Daoy (cell line): ENCODE data around the gene FIBP. TPM values are rescaled to one million over a fixed set of nuclear protein-coding genes. Genes with fewer than 3 reads are reported as not detected.

Source experiments
- DNase-seq: peaks from one replicate; pipeline ENCODE4 v3.0.0-alpha.2; 2015; ENCODE audit warnings: low read depth
- total RNA-seq: library from RNA; depleted of rRNA; stranded (reverse); fragments of >200 nt; shearing (Covaris generic); gene quantifications from 2 replicates; pipeline ENCODE4 v1.2.3, GENCODE V29; 2014; rRNA removed

Gene FIBP
- total RNA-seq = 104 and 124 TPM in 2 replicates

DNA sequence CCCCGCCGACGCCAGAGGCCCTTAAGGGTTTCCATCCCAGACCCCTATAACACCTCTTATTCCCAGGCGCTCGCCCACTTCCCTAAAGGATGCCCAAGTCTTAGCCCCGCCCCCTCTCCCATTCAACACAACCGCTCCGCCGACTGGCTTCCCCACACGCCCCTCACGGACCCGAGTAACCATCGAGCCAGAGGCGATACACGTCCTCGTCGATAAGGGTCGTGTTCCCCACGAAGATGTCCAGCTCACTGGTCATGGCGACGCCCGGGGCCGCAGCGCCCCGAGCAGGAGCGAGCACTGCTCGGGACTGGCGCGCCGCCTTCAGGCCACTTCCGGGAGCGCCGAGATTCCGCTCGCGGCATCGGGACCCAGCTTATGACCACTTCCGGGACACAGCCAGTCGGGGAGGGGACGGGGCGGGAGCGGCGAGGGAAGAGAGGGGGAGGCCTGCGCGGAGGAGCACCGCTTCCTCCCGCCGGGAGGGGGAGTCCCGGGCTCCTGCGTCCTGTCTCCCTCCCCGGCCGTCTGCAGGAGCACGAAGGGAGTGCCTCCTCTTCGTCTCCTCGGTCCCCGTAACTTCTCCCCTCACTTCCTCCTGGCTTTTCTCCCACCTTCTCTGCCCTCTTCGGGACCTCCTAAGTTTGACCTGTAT, at the start of gene FIBP:
FIBP (minus strand) TSS at position 309 of the 652 bp plus-strand sequence; CDS start at position 256, 53 bp downstream.
- peak; percentile 98 for DNase-seq

GRCh38 chr11:65937766-65938165, 49.5 kb upstream of the FIBP start:
- DNase-seq = no peak

DNA sequence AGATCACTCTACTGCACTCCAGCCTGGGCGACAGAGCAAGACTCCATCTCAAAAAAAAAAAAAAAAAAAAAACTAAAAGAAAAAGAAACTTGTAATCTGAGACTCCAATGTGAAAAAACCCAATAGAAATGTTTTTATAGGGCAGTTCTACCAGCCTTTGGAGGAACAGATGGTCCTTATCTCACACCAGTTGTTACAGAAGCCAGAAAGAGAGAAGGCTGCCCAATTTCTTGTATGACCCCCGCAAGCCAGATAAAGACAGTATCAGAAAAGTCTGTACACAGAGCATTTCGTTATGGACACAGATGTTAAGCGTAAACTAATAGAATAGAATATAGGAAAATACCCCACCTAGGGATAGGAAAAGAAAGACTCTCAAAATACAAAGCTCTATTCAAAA, 45.7 kb upstream of the FIBP start:
- DNase-seq = no peak

DNA sequence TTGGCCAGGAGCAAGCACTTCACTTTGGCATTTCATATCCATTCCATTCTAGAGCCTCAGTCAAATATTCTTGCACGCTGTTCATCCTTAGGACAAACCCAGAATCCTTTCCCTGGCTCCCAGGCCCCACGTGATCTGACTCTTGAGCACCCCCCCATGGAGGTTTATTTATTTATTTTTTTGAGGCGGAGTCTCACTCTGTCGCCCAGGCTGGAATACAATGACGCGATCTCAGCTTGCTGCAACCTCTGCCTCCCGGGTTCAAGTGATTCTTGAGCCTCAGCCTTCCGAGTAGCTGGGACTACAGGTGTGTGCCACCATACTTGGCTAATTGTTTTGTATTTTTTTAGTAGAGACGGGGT, 44.3 kb upstream of the FIBP start:
- DNase-seq = peak; percentile 41

DNA sequence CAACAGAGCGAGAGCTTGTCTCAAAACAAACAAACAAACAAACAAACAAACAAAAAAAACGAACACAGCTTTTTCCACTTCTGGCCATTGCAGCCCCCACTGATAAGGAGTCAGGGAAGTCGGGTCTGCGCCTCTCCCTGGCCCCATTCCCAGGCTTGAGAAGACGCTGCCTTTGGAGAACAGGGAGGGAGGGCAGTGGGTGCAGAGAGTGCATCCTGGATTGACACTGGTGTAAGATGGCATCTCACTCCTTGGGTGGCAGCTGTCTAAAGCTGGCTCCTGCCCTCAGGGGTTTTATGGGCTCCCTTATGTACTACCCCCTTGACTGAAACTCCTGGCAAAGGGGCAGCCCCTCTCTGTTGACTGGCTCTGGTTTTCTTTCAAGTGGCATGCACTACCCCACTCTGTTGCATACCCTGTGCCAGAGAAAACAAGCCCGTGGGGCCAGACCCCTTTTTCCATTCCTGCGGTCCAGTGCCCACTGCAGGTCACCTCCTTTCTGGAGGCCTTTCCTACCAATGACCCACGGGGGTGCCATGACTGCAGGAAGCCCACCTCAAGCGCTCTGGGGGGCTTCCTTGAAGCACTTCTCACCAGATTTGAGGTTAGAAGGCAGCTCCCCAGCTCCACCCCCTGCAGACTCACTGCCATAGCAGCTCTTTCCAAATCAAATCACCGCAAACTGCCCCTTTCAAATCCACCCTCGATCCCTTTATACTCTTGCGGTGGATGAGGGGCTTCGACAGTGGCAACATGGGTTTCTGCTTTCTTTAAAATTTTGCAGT, 43.7 kb upstream of the FIBP start:
- no peak for DNase-seq

DNA sequence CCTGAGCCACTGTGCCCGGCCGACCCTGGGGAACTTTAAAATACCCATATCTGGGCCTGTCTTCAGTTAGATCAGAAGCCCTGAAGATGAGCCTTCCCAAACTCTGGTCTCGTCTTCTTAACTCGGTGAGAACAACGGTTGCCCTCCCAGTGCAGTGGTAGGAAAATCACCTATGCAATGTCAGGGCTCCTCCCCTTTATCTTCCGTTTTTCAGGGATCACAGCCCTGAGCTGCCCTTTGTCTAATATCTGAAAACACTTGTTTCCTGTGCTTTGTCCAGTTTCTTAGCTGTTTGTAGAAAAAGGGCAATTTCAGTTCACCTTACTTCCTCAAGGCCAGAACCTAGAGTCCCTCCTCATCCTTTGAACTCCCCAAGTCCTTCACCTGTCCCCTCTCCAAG, 40.4 kb upstream of the FIBP start:
- DNase-seq = no peak

GRCh38 chr11:65927904-65928397, 39.7 kb upstream of the FIBP start:
- peak; percentile 56 for DNase-seq

- no peak for DNase-seq
These were observed 37.1 kb upstream of the FIBP start for GRCh38 chr11:65925397-65925796.

DNA sequence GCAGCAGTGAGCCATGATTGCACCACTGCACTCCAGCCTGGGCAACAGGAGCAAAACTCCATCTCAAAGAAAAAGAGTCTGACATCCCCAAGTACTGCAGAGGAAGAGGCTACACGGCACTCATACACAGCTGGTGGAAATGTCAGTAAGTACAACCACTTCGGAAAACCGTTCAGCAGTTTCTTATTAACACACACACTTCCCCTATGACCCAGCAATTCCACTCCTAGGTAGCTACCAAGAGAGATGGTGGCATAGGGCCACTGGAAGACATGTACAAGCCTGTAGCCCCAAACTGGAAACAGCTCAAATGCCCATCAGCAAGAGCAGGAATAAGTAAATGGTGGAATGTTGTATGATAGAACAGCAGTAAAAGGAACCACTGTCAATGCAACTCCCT, 34.3 kb upstream of the FIBP start:
- DNase-seq = no peak

GRCh38 chr11:65921876-65922275, 33.6 kb upstream of the FIBP start:
- DNase-seq = no peak

GRCh38 chr11:65921033-65921555, 32.8 kb upstream of the FIBP start:
- DNase-seq = no peak

GRCh38 chr11:65920372-65920802, 32.1 kb upstream of the FIBP start:
- no peak for DNase-seq

- DNase-seq = peak; percentile 55
These were observed 31.5 kb upstream of the FIBP start for GRCh38 chr11:65919573-65920371.

DNA sequence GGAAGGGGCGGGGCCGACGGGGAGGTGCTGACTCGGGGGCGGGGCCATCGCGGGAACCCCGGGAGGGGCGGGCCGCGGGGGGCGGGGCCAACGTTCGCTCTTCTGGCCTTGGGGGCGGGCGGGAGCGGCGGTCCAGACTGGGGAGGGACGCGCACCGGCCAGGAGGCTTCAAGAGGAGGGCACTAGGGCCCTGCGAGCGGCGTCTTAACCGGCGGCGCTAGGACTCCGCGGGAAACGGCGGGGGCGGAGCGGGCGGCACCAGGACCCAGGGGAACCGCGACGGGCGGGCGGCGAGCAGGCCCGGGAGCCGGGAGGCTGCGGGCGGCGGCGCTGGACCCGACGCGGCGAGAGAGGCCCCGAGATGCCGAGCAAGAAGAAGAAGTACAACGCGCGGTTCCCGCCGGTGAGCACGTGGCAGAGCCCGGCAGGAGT, 30.9 kb upstream of the FIBP start, which contains the start of gene DRAP1:
DRAP1 (plus strand) TSS at position 286 of the 432 bp plus-strand sequence; CDS start at position 362, 76 bp downstream.
- peak; percentile 99 for DNase-seq

- no peak for DNase-seq
These were observed 30.2 kb upstream of the FIBP start, which contains the start of gene C11orf68 for GRCh38 chr11:65918211-65919140. Gene C11orf68, minus strand, starts transcription at chr11:65919062. Its CDS starts 31 bp downstream, at chr11:65919031.

DNA sequence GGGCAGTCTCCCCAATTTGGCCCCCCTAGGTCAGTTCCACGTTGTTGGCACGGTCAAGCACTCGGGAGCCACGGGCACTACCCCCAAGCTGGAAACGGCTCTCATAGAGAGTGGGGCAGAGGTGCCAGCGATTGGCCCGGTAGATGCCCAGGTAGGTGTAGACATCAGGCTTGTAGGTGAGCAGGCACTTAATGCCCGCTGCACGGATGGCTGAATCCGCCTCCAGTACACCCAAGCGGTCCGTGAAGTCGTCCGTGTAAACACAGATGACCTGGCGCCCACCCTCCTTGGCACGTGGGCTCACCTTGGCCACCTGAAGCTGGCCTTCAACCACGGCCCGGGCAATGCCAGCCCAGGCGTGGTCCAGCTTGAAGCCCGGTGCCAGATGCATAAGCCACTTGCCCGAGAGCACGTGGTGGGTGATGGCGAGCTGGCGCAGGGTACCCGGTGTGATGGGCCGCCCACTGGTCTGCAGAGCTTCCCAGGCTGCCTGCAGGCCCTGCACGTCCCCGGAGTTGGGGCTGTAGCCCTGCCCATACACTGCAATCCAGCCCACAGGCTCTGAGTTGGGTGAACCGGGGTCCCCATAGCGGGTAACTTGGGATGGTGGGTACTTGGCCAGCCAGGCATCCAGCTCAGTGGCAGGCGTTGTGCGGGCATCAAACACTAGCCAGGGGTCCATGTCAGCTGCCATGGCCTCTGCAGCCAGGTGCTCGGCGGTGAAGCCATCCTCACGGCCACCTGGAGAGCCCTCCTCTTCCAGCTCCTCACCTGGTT, 29.4 kb upstream of the FIBP start:
- peak; percentile 39 for DNase-seq

DNA sequence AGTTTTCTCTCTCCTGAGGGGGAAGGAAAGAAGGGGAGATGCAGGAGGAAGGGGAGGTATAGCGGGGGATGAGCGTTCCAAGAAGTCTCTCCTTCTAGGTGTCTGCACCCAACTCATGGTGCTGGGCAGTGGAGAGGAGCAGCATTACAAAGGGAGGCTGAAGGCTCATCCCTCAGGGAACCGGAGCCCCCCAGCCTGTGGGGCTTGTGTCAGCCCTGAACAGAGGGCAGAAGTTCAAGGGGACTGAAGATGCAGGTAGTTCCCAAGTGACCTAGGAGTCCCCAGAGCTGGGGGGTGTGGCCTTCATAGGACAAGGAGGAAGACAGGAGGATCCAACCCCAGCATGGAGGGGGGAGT, 28.8 kb upstream of the FIBP start:
- no peak for DNase-seq

GRCh38 chr11:65916391-65916790, 28.1 kb upstream of the FIBP start:
- DNase-seq = no peak

DNA sequence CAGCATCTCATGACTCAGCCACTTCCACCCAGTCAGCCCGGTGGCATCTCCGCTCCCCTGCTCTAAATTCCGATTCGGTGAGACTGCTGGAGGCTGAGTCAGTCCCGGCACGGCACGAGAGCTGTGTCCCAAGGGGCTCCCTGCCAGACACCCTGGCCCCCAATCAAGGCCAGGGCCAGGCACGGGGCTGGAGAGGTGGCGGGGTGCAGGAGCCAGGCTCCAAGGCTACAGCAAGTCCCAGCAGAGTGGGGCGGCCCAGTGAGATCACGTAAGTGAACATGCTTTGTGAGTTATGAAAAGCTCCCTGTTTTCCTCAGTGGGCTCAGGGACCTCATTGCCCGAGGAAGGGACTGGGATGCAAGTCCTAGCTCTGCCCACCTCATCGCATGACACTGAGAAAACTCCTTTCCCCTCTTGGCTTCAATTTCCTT, 27.6 kb upstream of the FIBP start:
- DNase-seq = peak; percentile 99
